ENCODE data around the gene ZGPAT. TPM values are rescaled to one million over a fixed set of nuclear protein-coding genes. Genes with fewer than 3 reads are reported as not detected.
"Not testable (repeated sequence)": the region's sequence is repeated elsewhere in the genome, so short reads cannot be mapped to it uniquely, and the experiment has no call there.

ZGPAT gene
- 47.0 and 48.4 TPM in 2 replicates for total RNA-seq (2022)
- Bru-seq, nascent RNA: percentile 59 among the genes with signal in this experiment
- percentile 88 among the genes with signal in this experiment for BruChase-seq, experiment 1, labeled RNA remaining after a 6-hour chase
- BruChase-seq, experiment 2, labeled RNA remaining after a 2-hour chase: percentile 94 among the genes with signal in this experiment
- long read RNA-seq, transcript ZGPAT-202 (7 exons, 1,871 nt): major isoform, 15 of 30 reads
- long read RNA-seq, partial matches to known transcripts: 3 of 30 reads
- long read RNA-seq, other reads (novel, unspliced or antisense): 5 of 30 reads

- DNase-seq: peak; percentile 96
- Mint-ChIP-seq H3K27me3 (ENCODE audit: unreplicated experiment) (no peaks in the 10 kb centered on the region), H3K4me1 (ENCODE audit: low read depth, unreplicated experiment) (peaks cover 42% of the 10 kb centered on the region), H3K4me3 (ENCODE audit: low read depth, unreplicated experiment) (peak within 1 kb of the TSS; percentile 97), H3K27ac (ENCODE audit: unreplicated experiment) (peak within 1 kb of the TSS; percentile 85), H3K9me3 (ENCODE audit: low read depth, unreplicated experiment) (peaks cover 7% of the 10 kb centered on the region), H3K36me3 (ENCODE audit: insufficient read depth, unreplicated experiment) (peaks cover 92% of the 10 kb centered on the region)
- BruUV-seq (replicated peaks): no TSS peak
- intact Hi-C loops (cut with micrococcal nuclease; ENCODE audit: unreplicated experiment): no loop called here
- CTCF ChIA-PET: interaction anchor here (0.6 to 3.1 kb wide), 14 partner anchors 9 to 413 kb away, joined by 3 to 18 read pairs (median 6); partner anchors contain the start of genes PRPF6, PTK6 and RTEL1
- TF ChIP-seq CTCF (IDR thresholded peaks at IDR 0.05; ENCODE audit: unreplicated experiment): no peak
Measured at GRCh38 chr20:63707558-63708300, at the start of gene ZGPAT, which contains the start of gene ARFRP1. ZGPAT (plus strand) TSS chr20:63708039; CDS start chr20:63708581, 542 bp downstream. ARFRP1 (minus strand) TSS chr20:63707976; CDS start chr20:63707091, 885 bp downstream.

- Mint-ChIP-seq H3K4me1 (ENCODE audit: low read depth, unreplicated experiment) (peaks cover 31% of the 10 kb centered on the region), H3K27ac (ENCODE audit: unreplicated experiment) (peak overlapping the region; percentile 73), H3K9me3 (ENCODE audit: low read depth, unreplicated experiment) (no peaks in the 10 kb centered on the region), H3K27me3 (ENCODE audit: unreplicated experiment) (peaks cover 16% of the 10 kb centered on the region), H3K36me3 (ENCODE audit: insufficient read depth, unreplicated experiment) (peaks cover 39% of the 10 kb centered on the region), H3K4me3 (ENCODE audit: low read depth, unreplicated experiment) (peak overlapping the region; percentile 93)
- intact Hi-C loops (cut with micrococcal nuclease; ENCODE audit: unreplicated experiment): no loop called here
- no peak for TF ChIP-seq CTCF (IDR thresholded peaks at IDR 0.05; ENCODE audit: unreplicated experiment)
- no TSS peak for BruUV-seq (replicated peaks)
- DNase-seq: no peak
- CTCF ChIA-PET: interaction anchor here (0.8 to 1.1 kb wide), 8 partner anchors 17 to 322 kb away, joined by 3 to 13 read pairs (median 3); partner anchors contain the start of genes ARFRP1, PRPF6, PTK6 and ZGPAT
Measured at GRCh38 chr20:63658749-63659187, 49.1 kb upstream of the ZGPAT start.

- no TSS peak for BruUV-seq (replicated peaks)
- peaks cover 27% of the 10 kb centered on the region for H3K4me1 Mint-ChIP-seq (ENCODE audit: low read depth, unreplicated experiment)
- H3K27ac Mint-ChIP-seq (ENCODE audit: unreplicated experiment): no peak overlapping the region
- no peaks in the 10 kb centered on the region for H3K9me3 Mint-ChIP-seq (ENCODE audit: low read depth, unreplicated experiment)
- H3K36me3 Mint-ChIP-seq (ENCODE audit: insufficient read depth, unreplicated experiment): peaks cover 39% of the 10 kb centered on the region
- CTCF ChIA-PET: no interaction called here
- no peak for DNase-seq
- peak overlapping the region; percentile 93 for H3K4me3 Mint-ChIP-seq (ENCODE audit: low read depth, unreplicated experiment)
- H3K27me3 Mint-ChIP-seq (ENCODE audit: unreplicated experiment): peaks cover 10% of the 10 kb centered on the region
- intact Hi-C loops (cut with micrococcal nuclease; ENCODE audit: unreplicated experiment): no loop called here
- TF ChIP-seq CTCF (IDR thresholded peaks at IDR 0.05; ENCODE audit: unreplicated experiment): no peak
Measured at GRCh38 chr20:63659370-63659769, 48.5 kb upstream of the ZGPAT start.

GRCh38 chr20:63660174-63660573, 47.7 kb upstream of the ZGPAT start:
- intact Hi-C loops (cut with micrococcal nuclease; ENCODE audit: unreplicated experiment); CTCF ChIA-PET; DNase-seq; H3K27me3 Mint-ChIP-seq (ENCODE audit: unreplicated experiment); H3K27ac Mint-ChIP-seq (ENCODE audit: unreplicated experiment); H3K9me3 Mint-ChIP-seq (ENCODE audit: low read depth, unreplicated experiment): not testable (repeated sequence)
- peaks cover 27% of the 10 kb centered on the region for H3K4me1 Mint-ChIP-seq (ENCODE audit: low read depth, unreplicated experiment)
- BruUV-seq (replicated peaks): TSS peak; percentile 63
- H3K36me3 Mint-ChIP-seq (ENCODE audit: insufficient read depth, unreplicated experiment): peaks cover 39% of the 10 kb centered on the region
- peak overlapping the region; percentile 93 for H3K4me3 Mint-ChIP-seq (ENCODE audit: low read depth, unreplicated experiment)
